Breast epithelium (tissue), 4 donors: ENCODE data around the gene FGR. TPM values are rescaled to one million over a fixed set of nuclear protein-coding genes. Genes with fewer than 3 reads are reported as not detected.

Source experiments
- DNase-seq, 2 donors: peaks; one replicate each; pipeline ENCODE4 v3.0.0-alpha.2; 2019; ENCODE audit warnings: low spot score in 2 of 2
- H3K27ac ChIP-seq, 2 donors: fragments of 200-600 bp; sonication (generic) in 1 of 2; one replicate each; pipeline ENCODE4 v1.5.1; 2016 to 2019; ENCODE audit warnings: mild to moderate bottlenecking in 1 of 2
- H3K27me3 ChIP-seq, 2 donors: fragments of 200-600 bp; sonication (generic) in 1 of 2; one replicate each; pipeline versions ENCODE4 v1.5.1 to v1.6.0; 2017 to 2019; ENCODE audit warnings: control low read depth in 1 of 2, mild to moderate bottlenecking in 1 of 2
- H3K36me3 ChIP-seq: fragments of 200-600 bp; one replicate; pipeline ENCODE4 v1.5.1; 2019
- H3K4me1 ChIP-seq, 2 donors: fragments of 200-600 bp; sonication (generic); one replicate each; pipeline ENCODE4 v1.5.1; 2016 to 2019; ENCODE audit warnings: control low read depth in 1 of 2
- H3K4me3 ChIP-seq, 3 donors: fragments of 200-600 bp; sonication (generic); 1 replicate in 2 of 3; 2 replicates in 1 of 3; pipeline ENCODE4 v1.5.1; 2016 to 2019; ENCODE audit warnings: mild to moderate bottlenecking in 3 of 3, moderate library complexity in 2 of 3
- H3K9me3 ChIP-seq, 2 donors: fragments of 200-600 bp; sonication (generic) in 1 of 2; one replicate each; pipeline ENCODE4 v1.5.1; 2016 to 2019; ENCODE audit warnings: control low read depth in 1 of 2
- CTCF ChIP-seq, 3 donors: fragments of 450-650 bp; IDR thresholded peaks; one replicate each; pipeline ENCODE4 v1.5.1; 2016 to 2017; ENCODE audit warnings: antibody characterized with exemption in 3 of 3, mild to moderate bottlenecking in 3 of 3, moderate library complexity in 3 of 3
- POLR2A ChIP-seq: fragments of 450-650 bp; IDR thresholded peaks from one replicate; pipeline ENCODE4 v1.6.1; 2016; ENCODE audit warnings: antibody characterized with exemption, mild to moderate bottlenecking, moderate library complexity
- POLR2AphosphoS5 ChIP-seq, 3 donors: sonication (generic); formaldehyde crosslinking; IDR thresholded peaks; one replicate each; pipeline ENCODE4 v1.6.1; 2017; ENCODE audit warnings: antibody characterized with exemption in 3 of 3
- intact Hi-C: fragments of 100-400 bp; cut with DNase I; formaldehyde crosslinking; loops from one replicate; pipeline ENCODE4 v1.15.1; 2023; ENCODE audit warnings: low total_unique reads
- total RNA-seq, 3 donors: library from RNA; depleted of rRNA; stranded (reverse); fragments of >200 nt; gene quantifications; one replicate each; pipeline ENCODE4 v1.1.0, GENCODE V29; 2016

FGR gene
- total RNA-seq, 3 donors from 2014 or later = 22.1 to 46.9 (median 24.3) TPM

- Histone ChIP-seq H3K27ac (peak overlapping the region; percentile 61 to 93), H3K36me3 (no peaks in the 10 kb centered on the region), H3K4me3 (no peak overlapping the region), H3K27me3 (no peaks in the 10 kb centered on the region), H3K9me3 (no peaks in the 10 kb centered on the region), H3K4me1 (peaks cover 19 to 21% of the 10 kb centered on the region in 2 donors)
- DNase-seq = no peak
- TF ChIP-seq POLR2AphosphoS5 (IDR thresholded peaks at IDR 0.05) = no peak
- TF ChIP-seq CTCF (IDR thresholded peaks at IDR 0.05) = no peak
- intact Hi-C loops = no loop called here
Measured at GRCh38 chr1:27588256-27589232, 46.4 kb downstream of the FGR start.

- no peak for DNase-seq
- Histone ChIP-seq H3K4me3 (no peak overlapping the region), H3K27me3 (no peaks in the 10 kb centered on the region), H3K36me3 (no peaks in the 10 kb centered on the region), H3K9me3 (no peaks in the 10 kb centered on the region), H3K27ac (peak overlapping the region; percentile 38 to 93), H3K4me1 (peaks cover 11 to 12% of the 10 kb centered on the region in 2 donors)
- intact Hi-C loops = no loop called here
- TF ChIP-seq POLR2A = no peak
- no peak for TF ChIP-seq CTCF (IDR thresholded peaks at IDR 0.05)
Measured at GRCh38 chr1:27585684-27586083, 49.3 kb downstream of the FGR start.

GRCh38 chr1:27584453-27584852, 50.5 kb downstream of the FGR start:
- Histone ChIP-seq H3K27me3 (no peaks in the 10 kb centered on the region), H3K9me3 (no peaks in the 10 kb centered on the region), H3K4me3 (no peak overlapping the region), H3K27ac (peak overlapping the region; percentile 36), H3K4me1 (no peaks in the 10 kb centered on the region), H3K36me3 (no peaks in the 10 kb centered on the region)
- no peak for TF ChIP-seq POLR2A
- no peak for TF ChIP-seq CTCF (IDR thresholded peaks at IDR 0.05)
- no peak for TF ChIP-seq POLR2AphosphoS5 (IDR thresholded peaks at IDR 0.05)
- intact Hi-C loops = no loop called here
- DNase-seq = no peak

- Histone ChIP-seq H3K9me3 (no peaks in the 10 kb centered on the region), H3K4me3 (no peak overlapping the region), H3K36me3 (no peaks in the 10 kb centered on the region), H3K27ac (peak overlapping the region; percentile 7 to 36), H3K4me1 (no peaks in the 10 kb centered on the region), H3K27me3 (no peaks in the 10 kb centered on the region)
- intact Hi-C loops = no loop called here
- no peak for TF ChIP-seq POLR2A
- no peak for TF ChIP-seq POLR2AphosphoS5 (IDR thresholded peaks at IDR 0.05)
- TF ChIP-seq CTCF (IDR thresholded peaks at IDR 0.05) = no peak
- no peak for DNase-seq
Measured at GRCh38 chr1:27583479-27583878, 51.5 kb downstream of the FGR start.

- no peak for DNase-seq
- intact Hi-C loops = loop anchor here (1.0 kb wide), 1 partner anchor 21 kb away; no protein-coding TSS in a partner anchor
- Histone ChIP-seq H3K36me3 (no peaks in the 10 kb centered on the region), H3K4me3 (no peak overlapping the region), H3K27ac (peak overlapping the region; percentile 62 to 86), H3K4me1 (no peaks in the 10 kb centered on the region), H3K9me3 (no peaks in the 10 kb centered on the region), H3K27me3 (no peaks in the 10 kb centered on the region)
- peak in 1 of 3 donors; percentile 56 for TF ChIP-seq POLR2AphosphoS5 (IDR thresholded peaks at IDR 0.05)
- no peak for TF ChIP-seq POLR2A
Measured at GRCh38 chr1:27581823-27582243, 53.2 kb downstream of the FGR start.
